Fibroblast of skin of right quadriceps (primary cell): Measurements from ENCODE around the gene SLC25A45.

ENCODE experiments used
- DNase-seq: peaks from one replicate; pipeline ENCODE4 v3.0.0-alpha.2; 2013

Gene SLC25A45

GRCh38 chr11:65403607-65404121, 21.2 kb upstream of the SLC25A45 start:
- no peak for DNase-seq

GRCh38 chr11:65402790-65403189, 20.3 kb upstream of the SLC25A45 start:
- DNase-seq = no peak

GRCh38 chr11:65401803-65402248, 19.4 kb upstream of the SLC25A45 start:
- DNase-seq = no peak

- no peak for DNase-seq
Measured at GRCh38 chr11:65401073-65401802, 18.8 kb upstream of the SLC25A45 start.

- no peak for DNase-seq
Measured at GRCh38 chr11:65400307-65401072, 18.0 kb upstream of the SLC25A45 start.

GRCh38 chr11:65399845-65400244, 17.4 kb upstream of the SLC25A45 start:
- DNase-seq = no peak

- no peak for DNase-seq
Measured at GRCh38 chr11:65399249-65399648, 16.8 kb upstream of the SLC25A45 start.

GRCh38 chr11:65398362-65398910, 16.0 kb upstream of the SLC25A45 start:
- DNase-seq = no peak

GRCh38 chr11:65396769-65397745, 14.6 kb upstream of the SLC25A45 start:
- no peak for DNase-seq

- no peak for DNase-seq
Measured at GRCh38 chr11:65395961-65396530, 13.6 kb upstream of the SLC25A45 start.

- no peak for DNase-seq
Measured at GRCh38 chr11:65394125-65394536, 11.7 kb upstream of the SLC25A45 start.

GRCh38 chr11:65393513-65394079, 11.2 kb upstream of the SLC25A45 start:
- no peak for DNase-seq

GRCh38 chr11:65392899-65393298, 10.5 kb upstream of the SLC25A45 start:
- DNase-seq = no peak

- no peak for DNase-seq
Measured at GRCh38 chr11:65392186-65392829, 9.9 kb upstream of the SLC25A45 start.

GRCh38 chr11:65390996-65391395, 8.6 kb upstream of the SLC25A45 start:
- DNase-seq = no peak

GRCh38 chr11:65390099-65390941, 7.9 kb upstream of the SLC25A45 start:
- no peak for DNase-seq

- no peak for DNase-seq
Measured at GRCh38 chr11:65389294-65389980, 7.0 kb upstream of the SLC25A45 start.

GRCh38 chr11:65388731-65389130, 6.3 kb upstream of the SLC25A45 start:
- no peak for DNase-seq

- DNase-seq = peak; percentile 76
Measured at GRCh38 chr11:65386307-65387140, 4.1 kb upstream of the SLC25A45 start, which contains the start of gene FRMD8. Gene FRMD8 (plus strand): TSS chr11:65386637. CDS start chr11:65387037, 400 bp downstream.
